Subcutaneous preadipocyte (primary cell): ENCODE data around the gene LPCAT3. TPM values are rescaled to one million over a fixed set of nuclear protein-coding genes. Genes with fewer than 3 reads are reported as not detected.

ENCODE experiments used
- small RNA-seq: library from RNA; depleted of rRNA; stranded (forward); fragments of <200 nt; gene quantifications from one replicate; pipeline ENCODE3, GENCODE V24; 2012
- total RNA-seq: library from RNA; depleted of rRNA; stranded (reverse); fragments of >200 nt; gene quantifications from 2 replicates; pipeline ENCODE4 v1.2.3, GENCODE V29; 2012

LPCAT3 gene, protein sequence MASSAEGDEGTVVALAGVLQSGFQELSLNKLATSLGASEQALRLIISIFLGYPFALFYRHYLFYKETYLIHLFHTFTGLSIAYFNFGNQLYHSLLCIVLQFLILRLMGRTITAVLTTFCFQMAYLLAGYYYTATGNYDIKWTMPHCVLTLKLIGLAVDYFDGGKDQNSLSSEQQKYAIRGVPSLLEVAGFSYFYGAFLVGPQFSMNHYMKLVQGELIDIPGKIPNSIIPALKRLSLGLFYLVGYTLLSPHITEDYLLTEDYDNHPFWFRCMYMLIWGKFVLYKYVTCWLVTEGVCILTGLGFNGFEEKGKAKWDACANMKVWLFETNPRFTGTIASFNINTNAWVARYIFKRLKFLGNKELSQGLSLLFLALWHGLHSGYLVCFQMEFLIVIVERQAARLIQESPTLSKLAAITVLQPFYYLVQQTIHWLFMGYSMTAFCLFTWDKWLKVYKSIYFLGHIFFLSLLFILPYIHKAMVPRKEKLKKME
- 24.3 and 27.8 TPM in 2 replicates for total RNA-seq

DNA sequence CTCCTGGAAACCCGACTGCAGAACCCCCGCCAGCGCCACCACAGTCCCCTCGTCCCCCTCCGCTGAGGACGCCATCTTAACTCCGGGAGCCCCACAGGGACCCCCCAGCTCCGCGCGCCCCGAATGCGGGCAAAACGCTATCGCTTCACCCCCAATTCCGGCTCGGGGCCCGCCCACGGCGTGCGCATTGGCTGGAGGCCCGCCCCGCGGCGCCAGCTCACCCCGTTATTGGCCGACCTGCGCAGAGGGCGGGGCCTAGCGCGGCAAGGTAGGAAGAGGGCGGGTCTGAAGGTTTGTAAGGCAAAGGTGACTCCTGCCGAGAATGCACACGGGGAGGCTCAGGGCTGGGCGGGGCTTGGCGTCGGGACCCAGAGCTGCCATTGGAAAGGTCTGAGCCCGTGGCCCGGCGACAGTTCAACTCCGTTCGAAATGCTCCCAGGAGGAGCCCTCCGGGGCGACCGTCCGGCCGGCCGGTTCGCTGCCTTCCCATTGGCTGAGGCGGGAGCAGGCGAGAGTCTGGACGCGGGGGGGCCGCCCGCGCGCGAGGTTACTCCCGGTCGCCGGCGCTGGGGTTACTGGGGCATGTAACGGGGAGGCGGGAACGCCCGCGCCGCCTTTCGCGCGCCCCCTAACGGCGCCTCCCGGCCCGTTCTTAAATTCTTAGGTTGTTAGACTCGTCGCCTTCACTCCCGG, at the start of gene LPCAT3:
LPCAT3 (minus strand) TSS at position 127 of the 693 bp plus-strand sequence; CDS start at position 75, 52 bp downstream.

DNA sequence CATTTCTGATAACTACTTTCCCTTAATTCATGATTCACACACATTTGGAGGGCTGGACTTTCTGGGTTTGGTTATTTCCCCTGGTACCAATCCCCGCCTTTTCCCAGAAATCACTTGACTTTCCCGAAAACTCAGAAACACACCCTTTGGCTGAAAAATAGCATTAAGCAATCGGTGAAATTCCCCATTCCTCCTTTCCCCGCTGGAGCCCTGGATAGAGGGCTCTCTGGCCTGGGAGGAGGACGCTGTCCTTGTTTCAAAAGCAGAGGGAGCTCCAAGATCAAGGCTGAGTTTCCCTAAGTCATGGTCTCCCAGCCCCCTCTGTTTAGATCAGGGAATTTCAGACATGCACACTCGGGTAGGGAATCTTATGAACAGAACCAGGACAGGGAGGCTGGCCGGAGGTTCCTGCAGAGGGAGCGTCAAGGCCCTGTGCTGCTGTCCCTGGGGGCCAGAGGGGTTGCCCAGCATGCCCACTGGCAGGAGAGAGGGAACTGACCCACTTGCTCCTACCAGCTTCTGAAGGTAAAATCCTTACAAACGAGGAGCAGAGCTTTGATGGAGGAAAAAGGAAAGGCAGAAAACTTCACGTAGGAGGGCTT, 42.2 kb upstream of the LPCAT3 start, which contains the start of gene C1S:
C1S (plus strand) TSS at position 366 of the 602 bp plus-strand sequence. CDS start 1,195 bp downstream, outside the sequence.

GRCh38 chr12:6950811-6951540, 67.3 kb downstream of the LPCAT3 start, which contains the start of gene PTPN6:
Gene PTPN6, plus strand, starts transcription at chr12:6951356. Its CDS starts 157 bp downstream, at chr12:6951513.

GRCh38 chr12:6943722-6944380, 74.4 kb downstream of the LPCAT3 start, which contains the start of the genes C12orf57 and RNU7-1:
Gene C12orf57, plus strand, starts transcription at chr12:6944022. Its CDS starts 100 bp downstream, at chr12:6944122.
Gene RNU7-1, plus strand, starts transcription at chr12:6943816.

DNA sequence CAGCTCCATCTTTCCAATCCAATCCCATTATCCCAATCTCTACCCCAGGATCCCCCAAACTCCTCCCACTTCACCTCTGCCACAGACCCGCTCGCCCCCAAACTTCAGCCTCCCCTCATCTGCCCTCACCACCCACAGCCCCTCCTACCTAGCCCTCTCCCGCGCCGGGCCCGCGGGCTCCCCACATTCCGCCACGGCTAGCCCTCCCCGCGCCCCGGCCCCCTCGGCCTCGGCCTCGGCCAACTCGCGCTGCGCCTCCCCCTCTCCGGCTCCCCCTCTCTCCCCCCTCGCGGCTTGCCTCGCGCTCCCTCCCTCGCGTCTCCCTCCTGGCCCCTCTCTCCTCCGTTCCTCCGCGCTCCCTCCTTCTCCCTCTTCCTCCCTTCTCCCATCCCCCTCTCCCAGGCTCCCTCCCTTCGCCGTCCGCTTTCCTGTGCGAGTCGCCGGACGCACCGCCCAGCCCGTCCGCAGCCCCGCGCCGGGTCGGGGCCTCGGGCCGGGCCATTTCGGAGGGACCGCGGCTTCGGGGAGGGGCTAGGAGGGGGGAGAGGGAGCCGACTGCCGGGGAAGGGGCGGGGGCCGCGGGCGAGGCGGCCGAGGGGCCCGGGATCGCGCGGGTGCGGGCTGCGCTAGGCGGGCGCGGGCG, 90.8 kb downstream of the LPCAT3 start, which contains the start of gene ATN1:
ATN1 (plus strand) TSS at position 581 of the 643 bp plus-strand sequence. CDS start 6,043 bp downstream, outside the sequence.

Small RNA genes lying within 50 kb of the gene (small RNA-seq; reads per million reads assigned to genes)
- gene AC006512.1: not detected
- gene MIR141: 5.8 reads per million, percentile 93 among the genes with 10 or more reads in this experiment
- 108 reads per million, percentile 99 among the genes with 10 or more reads in this experiment for gene MIR200C
- gene RNU7-1: not detected
- 4.2 reads per million, percentile 91 among the genes with 10 or more reads in this experiment for gene SCARNA12

Other genes with a start within 250 kb of the LPCAT3 start
- gene LAG3, start 246.0 kb downstream of the LPCAT3 start, total RNA-seq: not detected in 2 replicates
- gene CD4, start 228.9 kb downstream of the LPCAT3 start, total RNA-seq: under 0.01 and 0.73 TPM in 2 replicates
- 0.73 and 1.2 TPM in 2 replicates for gene GPR162, start 196.7 kb downstream of the LPCAT3 start, total RNA-seq
- gene P3H3, start 190.1 kb downstream of the LPCAT3 start, total RNA-seq: 44.1 and 49.3 TPM in 2 replicates
- gene GNB3, start 177.6 kb downstream of the LPCAT3 start, total RNA-seq: 1.1 and 2.2 TPM in 2 replicates
- gene CDCA3, start 167.2 kb downstream of the LPCAT3 start, total RNA-seq: 29.4 and 36.4 TPM in 2 replicates
- 86.7 and 96.4 TPM in 2 replicates for gene USP5, start 166.3 kb downstream of the LPCAT3 start, total RNA-seq
- 941 and 1,349 TPM in 2 replicates for gene TPI1, start 150.9 kb downstream of the LPCAT3 start, total RNA-seq
- gene SPSB2, start 145.2 kb downstream of the LPCAT3 start, total RNA-seq: 4.0 and 4.9 TPM in 2 replicates
- gene LRRC23, start 113.7 kb downstream of the LPCAT3 start, total RNA-seq: 5.1 TPM in 2 replicates
- 6.6 and 9.0 TPM in 2 replicates for gene ENO2, start 103.9 kb downstream of the LPCAT3 start, total RNA-seq
- gene ATN1, start 90.5 kb downstream of the LPCAT3 start, total RNA-seq: 10.3 and 11.7 TPM in 2 replicates
- not detected in 2 replicates for gene RNU7-1, start 74.7 kb downstream of the LPCAT3 start, total RNA-seq
- 37.7 and 63.9 TPM in 2 replicates for gene C12orf57, start 74.5 kb downstream of the LPCAT3 start, total RNA-seq
- gene PTPN6, start 67.1 kb downstream of the LPCAT3 start, total RNA-seq: not detected in 2 replicates
- 213 and 237 TPM in 2 replicates for gene PHB2, start 47.8 kb downstream of the LPCAT3 start, total RNA-seq
- 44.5 and 46.1 TPM in 2 replicates for gene EMG1, start 47.6 kb downstream of the LPCAT3 start, total RNA-seq
- 43.2 and 191 TPM in 2 replicates for gene C1S, start 42.2 kb upstream of the LPCAT3 start, total RNA-seq
- gene C1R, start 74.0 kb upstream of the LPCAT3 start, total RNA-seq: 30.1 and 155 TPM in 2 replicates
- gene C1RL, start 90.7 kb upstream of the LPCAT3 start, total RNA-seq: 28.7 and 43.4 TPM in 2 replicates
- gene RBP5, start 110.4 kb upstream of the LPCAT3 start, total RNA-seq: not detected in 2 replicates
- 5.9 and 6.6 TPM in 2 replicates for gene CLSTN3, start 111.9 kb upstream of the LPCAT3 start, total RNA-seq
- gene PEX5, start 171.2 kb upstream of the LPCAT3 start, total RNA-seq: 27.6 and 30.5 TPM in 2 replicates